Omental fat pad (tissue), 4 donors: ENCODE data around the gene FA2H. TPM values are rescaled to one million over a fixed set of nuclear protein-coding genes. Genes with fewer than 3 reads are reported as not detected.
"Not testable (repeated sequence)": the region's sequence is repeated elsewhere in the genome, so short reads cannot be mapped to it uniquely, and the experiment has no call there.

ENCODE experiments used
- ATAC-seq: fragments of 150-250 bp; one replicate; pipeline ENCODE4 v1.9.1; 2016; ENCODE audit warnings: mild to moderate bottlenecking, moderate library complexity; ENCODE audit not compliant: low FRiP score
- DNase-seq: peaks from one replicate; pipeline ENCODE4 v3.0.0-alpha.2; 2019; ENCODE audit warnings: low spot score
- total RNA-seq, 4 donors: library from RNA; depleted of rRNA; stranded (reverse); fragments of >200 nt; gene quantifications; one replicate each; pipeline ENCODE4 v1.1.0, GENCODE V29; 2016
- TF ChIP-seq, protein P1 (sequence below), 3 donors: fragments of 450-650 bp; IDR thresholded peaks; one replicate each; pipeline ENCODE4 v1.5.1; 2016 to 2017; ENCODE audit warnings: antibody characterized with exemption in 3 of 3, mild to moderate bottlenecking in 3 of 3, moderate library complexity in 2 of 3

Gene FA2H
- total RNA-seq, 4 donors from 2014 or later: not detected

DNA sequence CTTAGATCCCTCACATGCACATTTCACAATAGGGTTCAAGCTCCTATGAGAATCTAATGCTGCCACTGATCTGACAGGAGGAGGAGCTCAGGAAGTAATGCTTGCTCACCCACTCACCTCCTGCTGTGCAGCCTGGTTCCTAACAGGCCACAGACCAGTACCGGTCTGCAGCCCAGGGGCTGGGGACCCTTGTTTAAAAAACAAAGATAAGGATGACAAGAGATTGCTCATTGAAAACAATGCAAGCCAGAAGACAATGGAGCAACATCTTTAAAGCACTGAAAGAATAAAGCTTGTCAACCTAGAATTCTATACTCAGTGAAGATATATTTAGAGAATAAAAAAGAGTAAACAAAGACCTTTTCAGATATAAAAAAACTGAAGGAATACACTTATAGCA, 22.8 kb upstream of the FA2H start:
- DNase-seq (no peak), ATAC-seq (no peak)
- TF ChIP-seq, protein P1, sequence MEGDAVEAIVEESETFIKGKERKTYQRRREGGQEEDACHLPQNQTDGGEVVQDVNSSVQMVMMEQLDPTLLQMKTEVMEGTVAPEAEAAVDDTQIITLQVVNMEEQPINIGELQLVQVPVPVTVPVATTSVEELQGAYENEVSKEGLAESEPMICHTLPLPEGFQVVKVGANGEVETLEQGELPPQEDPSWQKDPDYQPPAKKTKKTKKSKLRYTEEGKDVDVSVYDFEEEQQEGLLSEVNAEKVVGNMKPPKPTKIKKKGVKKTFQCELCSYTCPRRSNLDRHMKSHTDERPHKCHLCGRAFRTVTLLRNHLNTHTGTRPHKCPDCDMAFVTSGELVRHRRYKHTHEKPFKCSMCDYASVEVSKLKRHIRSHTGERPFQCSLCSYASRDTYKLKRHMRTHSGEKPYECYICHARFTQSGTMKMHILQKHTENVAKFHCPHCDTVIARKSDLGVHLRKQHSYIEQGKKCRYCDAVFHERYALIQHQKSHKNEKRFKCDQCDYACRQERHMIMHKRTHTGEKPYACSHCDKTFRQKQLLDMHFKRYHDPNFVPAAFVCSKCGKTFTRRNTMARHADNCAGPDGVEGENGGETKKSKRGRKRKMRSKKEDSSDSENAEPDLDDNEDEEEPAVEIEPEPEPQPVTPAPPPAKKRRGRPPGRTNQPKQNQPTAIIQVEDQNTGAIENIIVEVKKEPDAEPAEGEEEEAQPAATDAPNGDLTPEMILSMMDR (IDR thresholded peaks at IDR 0.05): no peak

DNA sequence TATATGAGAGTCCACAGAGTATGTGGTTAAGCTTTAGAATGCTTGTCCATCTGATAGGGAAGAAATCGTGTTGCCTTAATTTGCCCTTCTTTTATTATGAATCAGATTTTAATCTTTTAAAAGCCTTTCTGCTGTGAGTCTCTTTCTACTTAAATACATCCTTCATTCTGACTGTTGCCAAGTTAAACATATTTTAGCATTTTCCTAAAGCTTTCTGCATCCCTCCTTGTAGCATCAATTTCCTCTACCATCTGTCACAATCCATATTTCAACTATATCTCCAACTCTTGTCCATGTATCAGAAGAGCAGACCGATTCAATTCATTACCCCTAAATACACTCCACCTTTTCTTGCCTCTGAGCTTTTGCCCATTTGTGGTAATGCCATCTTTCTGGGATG, 20.5 kb upstream of the FA2H start:
- ATAC-seq: no peak
- TF ChIP-seq, protein P1 (IDR thresholded peaks at IDR 0.05): no peak
- no peak for DNase-seq

DNA sequence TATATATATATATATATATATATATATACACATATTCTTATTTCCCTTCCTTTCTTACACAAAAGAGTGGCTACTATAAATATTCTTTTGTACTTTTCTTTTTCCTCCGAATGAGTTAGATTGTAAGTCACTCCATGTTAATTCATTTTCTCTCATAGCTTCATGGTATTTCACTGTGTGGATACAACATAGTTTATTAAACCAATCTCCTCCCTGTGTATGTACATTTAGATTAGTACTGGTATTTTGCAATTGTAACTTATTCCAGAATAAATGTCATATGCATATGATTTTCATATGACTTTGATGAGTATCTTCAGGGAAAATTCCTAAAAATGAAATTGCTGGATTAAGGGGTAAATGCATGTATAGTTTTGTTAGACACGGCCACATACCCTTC, 20.0 kb upstream of the FA2H start:
- TF ChIP-seq, protein P1 (IDR thresholded peaks at IDR 0.05): no peak
- DNase-seq (no peak), ATAC-seq (no peak)

DNA sequence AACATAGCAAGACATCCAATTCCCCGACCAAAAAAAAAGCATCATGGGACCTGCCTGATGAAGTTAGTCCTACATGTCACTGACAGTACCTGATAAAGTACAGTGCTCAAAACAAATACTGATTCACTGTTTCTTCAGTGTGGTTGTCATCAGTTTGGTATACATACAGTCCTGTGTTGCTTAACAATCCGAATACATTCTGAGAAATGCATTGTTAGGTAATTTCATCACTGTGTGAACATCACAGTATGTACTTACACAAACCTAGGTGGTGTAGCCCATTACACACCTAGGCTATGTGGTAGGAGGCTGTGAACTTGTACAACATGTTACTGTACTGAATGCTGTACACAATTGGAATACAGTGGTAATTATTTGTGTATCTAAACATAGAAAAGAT, 19.0 kb upstream of the FA2H start:
- TF ChIP-seq, protein P1 (IDR thresholded peaks at IDR 0.05): no peak
- ATAC-seq (no peak), DNase-seq (no peak)

DNA sequence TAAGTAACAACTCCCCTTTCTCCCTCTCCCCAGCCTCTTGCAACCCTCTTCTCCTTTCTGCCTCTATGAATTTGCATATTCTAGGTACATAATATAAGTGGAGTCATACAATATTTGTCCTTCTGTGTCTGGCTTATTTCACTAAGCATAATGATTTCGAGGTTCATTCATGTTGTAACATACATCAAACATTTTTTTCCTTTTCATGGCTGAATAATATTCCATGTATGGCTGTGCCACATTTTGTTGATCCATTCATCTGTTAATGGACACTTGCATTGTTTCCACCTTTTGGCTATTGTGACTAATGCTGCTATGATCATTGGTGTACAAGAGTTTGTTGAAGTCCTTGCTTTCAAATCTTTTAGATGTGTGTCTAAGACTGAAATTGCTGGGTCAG, 17.6 kb upstream of the FA2H start:
- ATAC-seq: no peak
- TF ChIP-seq, protein P1 (IDR thresholded peaks at IDR 0.05): no peak
- no peak for DNase-seq

DNA sequence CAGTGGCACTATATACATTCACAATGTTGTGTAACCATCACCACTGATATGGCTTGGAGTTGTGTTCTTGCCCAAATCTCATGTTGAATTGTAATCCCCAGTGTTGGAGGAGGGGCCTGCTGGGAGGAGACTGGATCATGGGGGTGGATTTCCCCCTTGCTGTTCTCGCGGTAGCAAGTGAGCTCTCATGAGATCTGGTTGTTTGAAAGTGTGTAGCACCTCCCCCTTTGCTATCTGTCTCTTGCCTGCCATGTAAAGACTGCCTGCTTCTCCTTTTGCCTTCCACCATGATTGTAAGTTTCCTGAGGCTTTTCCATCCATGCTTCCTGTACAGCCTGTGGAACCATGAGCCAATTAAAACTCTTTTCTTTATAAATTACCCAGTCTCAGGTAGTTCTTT, 17.1 kb upstream of the FA2H start:
- DNase-seq, ATAC-seq: not testable (repeated sequence)

DNA sequence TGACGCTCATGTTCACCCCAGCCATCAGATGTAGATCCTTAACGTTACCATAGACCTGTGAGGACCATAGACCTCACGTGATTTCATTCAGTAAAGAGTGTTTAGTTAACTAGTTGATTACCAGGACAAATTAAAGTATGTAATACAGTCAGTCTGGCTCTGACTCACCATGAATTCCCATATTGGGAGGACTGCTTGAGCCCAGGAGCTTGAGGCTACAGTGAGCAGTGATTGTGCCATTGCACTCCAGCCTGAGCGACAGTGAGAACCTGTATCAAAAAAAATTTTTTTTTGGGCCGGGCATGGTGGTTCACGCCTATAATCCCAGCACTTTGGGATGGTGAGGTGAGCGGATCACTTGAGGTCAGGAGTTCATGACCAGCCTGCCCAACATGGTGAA, 13.5 kb upstream of the FA2H start:
- TF ChIP-seq, protein P1 (IDR thresholded peaks at IDR 0.05): no peak
- DNase-seq: no peak
- ATAC-seq: no peak

DNA sequence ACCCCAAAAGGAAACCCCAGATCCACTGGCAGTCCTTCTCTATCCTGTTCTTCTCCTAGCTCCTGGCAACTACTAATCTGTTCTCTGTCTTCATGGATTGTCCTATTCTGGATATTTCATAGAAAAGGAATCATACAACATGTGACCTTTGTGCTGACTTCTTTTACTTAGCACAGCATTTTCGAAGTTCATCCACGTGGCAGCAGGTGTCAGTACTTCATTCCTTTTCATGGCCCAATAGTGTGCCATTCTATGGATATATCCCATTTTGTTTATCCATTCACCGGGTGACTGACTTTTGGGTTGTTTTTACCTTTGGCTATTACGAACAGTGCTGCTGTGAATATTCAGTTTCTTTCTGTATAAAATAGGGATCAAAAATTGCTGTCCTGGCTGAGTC, 10.4 kb upstream of the FA2H start:
- ATAC-seq (no peak), DNase-seq (no peak)
- TF ChIP-seq, protein P1 (IDR thresholded peaks at IDR 0.05): no peak
